Karpas-422 (cell line): Measurements from ENCODE around the gene CLEC14A. TPM values are rescaled to one million over a fixed set of nuclear protein-coding genes. Genes with fewer than 3 reads are reported as not detected.

Experiments
- DNase-seq: peaks from one replicate; pipeline ENCODE4 v3.0.0-alpha.2; 2015
- H2AFZ ChIP-seq: fragments of 200-600 bp; sonication (generic); 2 replicates; pipeline ENCODE4 v1.6.1; 2014; ENCODE audit warnings: antibody characterized with exemption, low read length, mixed read lengths
- H3K27ac ChIP-seq: fragments of 200-600 bp; sonication (generic); 2 replicates; pipeline ENCODE4 v1.5.1; 2014; ENCODE audit warnings: mild to moderate bottlenecking, low read length, moderate library complexity
- H3K27me3 ChIP-seq: fragments of 200-600 bp; sonication (generic); 2 replicates; pipeline ENCODE4 v1.6.1; 2014; ENCODE audit warnings: low read length, mixed read lengths
- H3K36me3 ChIP-seq: fragments of 200-600 bp; sonication (generic); 2 replicates; pipeline ENCODE4 v1.6.1; 2014; ENCODE audit warnings: low read length, mixed read lengths; ENCODE audit not compliant: insufficient read depth
- H3K4me1 ChIP-seq: fragments of 200-600 bp; sonication (generic); 2 replicates; pipeline ENCODE4 v1.6.1; 2014; ENCODE audit warnings: mild to moderate bottlenecking, low read length, mixed read lengths
- H3K4me2 ChIP-seq: fragments of 200-600 bp; sonication (generic); 2 replicates; pipeline ENCODE4 v1.6.1; 2014; ENCODE audit warnings: low read length, low read depth, mild to moderate bottlenecking; ENCODE audit not compliant: poor library complexity, severe bottlenecking
- H3K4me3 ChIP-seq: fragments of 200-600 bp; sonication (generic); 2 replicates; pipeline ENCODE4 v1.5.1; 2014; ENCODE audit warnings: mild to moderate bottlenecking, antibody characterized with exemption, low read length, mixed read lengths
- H3K79me2 ChIP-seq: fragments of 200-600 bp; sonication (generic); 2 replicates; pipeline ENCODE4 v1.6.1; 2014; ENCODE audit warnings: mild to moderate bottlenecking, low read length, mixed read lengths
- H3K9ac ChIP-seq: fragments of 200-600 bp; sonication (generic); 2 replicates; pipeline ENCODE4 v1.6.0; 2014; ENCODE audit warnings: low read length
- H3K9me2 ChIP-seq: fragments of 200-600 bp; sonication (generic), shearing (Covaris generic); replicated peaks from 2 replicates; pipeline ENCODE4 v1.6.0; 2014; ENCODE audit warnings: mild to moderate bottlenecking, low read length, moderate library complexity; ENCODE audit not compliant: insufficient read depth
- H3K9me3 ChIP-seq: fragments of 300-700, 200-600 bp; sonication (generic); 2 replicates; pipeline ENCODE4 v1.6.1; 2014; ENCODE audit warnings: low read length, mixed read lengths
- H4K20me1 ChIP-seq: fragments of 200-600 bp; sonication (generic); 2 replicates; pipeline ENCODE4 v1.6.1; 2014; ENCODE audit warnings: mild to moderate bottlenecking, antibody characterized with exemption, low read length, low read depth; ENCODE audit not compliant: insufficient read depth
- total RNA-seq: library from RNA; depleted of rRNA; stranded (reverse); fragments of >200 nt; shearing (Covaris generic); gene quantifications from 2 replicates; pipeline ENCODE4 v1.2.3, GENCODE V29; 2014; ENCODE audit warnings: low replicate concordance; rRNA removed

Gene CLEC14A
- total RNA-seq, 1 experiment from 2014 or later = not detected

DNA sequence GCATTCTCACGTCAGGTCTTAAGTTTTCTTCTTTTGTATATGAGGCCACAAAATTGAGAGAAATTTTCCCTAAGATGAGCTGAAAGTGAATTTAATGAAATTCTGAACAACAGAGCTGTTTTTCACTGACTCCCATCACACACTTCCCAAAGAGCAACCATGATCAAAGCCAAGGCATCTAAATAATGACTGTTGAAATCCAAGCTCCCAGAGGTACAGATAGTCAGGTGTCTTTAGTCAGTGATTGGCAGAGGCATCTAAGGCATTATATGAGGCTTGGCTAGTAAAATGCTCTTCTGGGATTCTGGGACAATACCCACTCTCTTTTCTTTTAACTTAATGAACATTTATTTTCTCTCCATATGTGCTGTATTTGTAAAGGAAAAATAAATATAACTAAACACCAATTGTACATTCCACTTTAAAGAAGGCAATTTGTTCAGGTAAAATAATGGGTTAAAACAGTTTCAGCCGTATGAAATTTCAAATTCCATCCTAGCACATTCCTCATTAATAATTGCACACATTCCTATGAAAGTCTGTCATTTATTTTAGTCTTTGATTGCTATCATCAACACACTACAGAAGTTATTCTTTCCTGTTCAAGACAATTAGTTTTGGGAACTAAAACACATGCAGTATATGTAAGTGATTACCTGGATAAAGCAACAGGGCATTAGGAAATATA, 49.1 kb downstream of the CLEC14A start:
- no peak overlapping the region for H3K4me2 ChIP-seq

DNA sequence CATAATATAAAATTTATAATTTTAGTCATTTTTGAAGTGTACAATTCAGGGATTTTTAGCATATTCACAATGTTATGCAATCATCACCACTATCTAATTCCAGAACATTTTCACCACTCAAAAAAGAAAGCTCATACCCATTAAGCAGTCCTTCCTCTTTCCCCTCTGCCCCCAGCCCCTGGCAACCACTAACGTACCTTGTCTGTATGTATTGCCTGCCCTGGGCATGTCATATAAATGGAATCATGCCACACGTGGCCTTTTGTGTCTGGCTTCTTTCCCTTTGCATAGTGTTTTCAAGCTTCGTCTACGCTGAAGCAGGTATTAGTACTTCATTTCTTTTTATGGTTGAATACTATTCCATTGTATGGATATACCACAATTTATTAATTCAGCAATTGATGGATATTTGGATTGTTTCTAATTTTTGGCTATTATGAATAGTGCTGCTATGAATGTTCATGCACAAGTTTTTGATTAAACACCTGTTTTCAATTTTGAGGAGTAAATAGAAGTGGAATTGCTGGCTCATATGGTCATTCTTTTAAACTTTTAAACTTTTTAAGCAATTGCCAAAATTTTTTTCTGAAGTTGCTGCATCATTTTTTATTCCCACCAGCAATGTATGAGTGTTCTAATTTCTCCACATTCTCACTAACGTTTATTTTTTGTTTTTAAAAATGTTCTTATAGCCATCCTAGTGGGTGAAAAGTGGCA, 49.8 kb downstream of the CLEC14A start:
- Histone ChIP-seq H3K9me2 (no peaks in the 10 kb centered on the region), H3K27ac (no peak overlapping the region), H3K4me1 (peaks cover 21% of the 10 kb centered on the region), H2AFZ (no peak overlapping the region), H3K36me3 (peaks cover 5% of the 10 kb centered on the region), H3K9me3 (peaks cover 10% of the 10 kb centered on the region), H3K4me3 (no peak overlapping the region), H3K9ac (no peak overlapping the region), H3K27me3 (no peaks in the 10 kb centered on the region), H3K4me2 (no peak overlapping the region), H4K20me1 (no peaks in the 10 kb centered on the region), H3K79me2 (no peaks in the 10 kb centered on the region)
- no peak for DNase-seq

More for the DNA sequence above, 49.1 kb downstream of the CLEC14A start:
- Histone ChIP-seq H3K36me3 (peaks cover 5% of the 10 kb centered on the region), H3K9me3 (peaks cover 10% of the 10 kb centered on the region), H3K4me1 (peaks cover 21% of the 10 kb centered on the region), H3K9ac (no peak overlapping the region), H2AFZ (0 out of 2 replicates have a peak overlapping the region, but pooled peaks have one; percentile 2), H3K79me2 (no peaks in the 10 kb centered on the region), H3K4me3 (no peak overlapping the region), H3K27me3 (no peaks in the 10 kb centered on the region), H3K27ac (no peak overlapping the region), H3K9me2 (no peaks in the 10 kb centered on the region), H4K20me1 (no peaks in the 10 kb centered on the region)
- no peak for DNase-seq

DNA sequence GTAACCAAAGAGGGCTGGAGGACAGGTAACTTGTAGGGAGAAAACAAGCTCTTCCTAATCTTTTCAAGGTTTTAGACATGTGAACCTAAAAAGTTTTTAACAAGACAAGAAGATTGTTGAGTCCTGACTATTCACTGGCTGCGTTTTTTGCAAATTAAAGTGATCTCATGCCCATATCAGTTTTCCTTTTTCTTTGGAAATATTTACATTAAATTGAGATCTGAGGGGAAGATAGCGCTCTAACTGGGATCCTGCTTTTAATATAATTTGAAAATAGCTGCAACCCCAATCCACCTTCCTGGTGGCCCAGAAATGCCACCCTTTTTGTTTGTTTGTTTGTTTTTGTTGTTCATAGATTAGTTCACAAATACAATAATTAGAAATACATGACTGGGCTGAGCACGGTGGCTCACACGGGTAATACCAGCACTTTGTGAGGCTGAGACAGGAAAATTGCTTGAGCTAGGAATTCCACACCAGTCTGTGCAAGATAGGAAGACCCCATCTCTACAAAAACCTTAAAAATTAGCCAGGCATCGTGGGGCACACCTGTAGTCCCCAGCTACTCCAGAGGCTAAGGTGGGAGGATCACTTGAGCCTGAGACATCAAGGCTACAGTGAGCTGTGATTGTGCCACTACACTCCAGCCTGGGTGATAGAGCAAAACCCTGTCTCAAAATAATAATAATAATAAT, 50.6 kb downstream of the CLEC14A start:
- Histone ChIP-seq H3K36me3 (peaks cover 5% of the 10 kb centered on the region), H2AFZ (peak overlapping the region; percentile 52)

DNA sequence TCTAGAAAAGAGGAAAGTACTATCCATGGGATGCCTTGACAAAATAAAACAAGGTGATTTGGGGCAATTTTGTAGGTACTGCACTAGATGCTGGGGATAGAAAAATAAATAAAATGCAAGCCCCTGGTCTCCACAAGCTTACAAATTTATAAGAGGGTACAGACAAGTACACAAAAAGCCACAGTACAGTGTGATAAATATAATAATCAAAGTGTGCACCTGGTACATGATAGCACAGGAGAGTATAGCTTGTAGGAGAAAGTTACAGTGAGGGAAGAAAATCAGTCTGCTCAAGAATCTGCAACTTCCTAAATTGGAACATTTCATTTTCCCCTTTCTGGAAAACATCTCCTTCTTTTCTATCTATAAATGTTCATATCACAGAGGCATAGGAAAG, 51.2 kb downstream of the CLEC14A start:
- H3K79me2 ChIP-seq = no peaks in the 10 kb centered on the region
- no peaks in the 10 kb centered on the region for H3K9me2 ChIP-seq
- no peak overlapping the region for H3K9ac ChIP-seq
- H3K27me3 ChIP-seq = no peaks in the 10 kb centered on the region
- H3K9me3 ChIP-seq = peaks cover 10% of the 10 kb centered on the region
- H3K4me1 ChIP-seq = peaks cover 28% of the 10 kb centered on the region
- peak overlapping the region; percentile 3; the same call in 1 of the 2 replicates for H3K27ac ChIP-seq
- H3K4me2 ChIP-seq = no peak overlapping the region
- H3K4me3 ChIP-seq = no peak overlapping the region
- no peaks in the 10 kb centered on the region for H4K20me1 ChIP-seq
- DNase-seq = no peak
- H3K36me3 ChIP-seq = peaks cover 5% of the 10 kb centered on the region
- peak overlapping the region; percentile 52 for H2AFZ ChIP-seq

More for the DNA sequence above, 50.6 kb downstream of the CLEC14A start:
- Histone ChIP-seq H3K9ac (no peak overlapping the region), H3K79me2 (no peaks in the 10 kb centered on the region), H3K27me3 (no peaks in the 10 kb centered on the region), H3K27ac (no peak overlapping the region), H3K4me1 (peaks cover 23% of the 10 kb centered on the region), H3K4me3 (no peak overlapping the region), H4K20me1 (no peaks in the 10 kb centered on the region), H3K9me3 (peaks cover 10% of the 10 kb centered on the region), H3K9me2 (no peaks in the 10 kb centered on the region), H3K4me2 (no peak overlapping the region)
- DNase-seq = no peak

Other genes with a start within 250 kb of the CLEC14A start
- gene SSTR1, start 48.2 kb downstream of the CLEC14A start, total RNA-seq = not detected in 2 replicates